ENCODE data around the gene ATL2.

The ATL2 gene

DNA sequence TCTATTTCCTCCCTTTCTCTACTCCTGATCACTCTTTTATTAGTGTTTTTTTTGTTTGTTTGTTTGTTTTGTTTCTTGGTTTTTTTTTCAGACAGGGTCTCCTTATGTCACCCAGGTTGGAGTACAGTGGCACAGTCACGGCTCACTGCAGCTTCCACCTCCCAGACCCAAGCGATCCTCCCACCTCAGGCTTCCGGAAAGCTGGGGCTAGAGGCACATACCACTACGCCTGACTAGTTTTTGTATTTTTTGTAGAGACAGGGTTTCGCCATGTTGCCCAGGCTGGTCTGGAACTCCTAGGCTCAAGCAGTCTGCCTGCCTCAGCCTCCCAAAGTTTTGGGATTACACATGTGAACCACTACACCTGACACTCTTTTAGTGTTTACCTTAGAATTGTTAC, 122.3 kb downstream of the ATL2 start:
- DNase-seq (ENCODE audit: extremely low spot score) = no peak
- CTCF ChIA-PET = no interaction called here
- POLR2A ChIA-PET = no interaction called here
- TF ChIP-seq, protein P1, sequence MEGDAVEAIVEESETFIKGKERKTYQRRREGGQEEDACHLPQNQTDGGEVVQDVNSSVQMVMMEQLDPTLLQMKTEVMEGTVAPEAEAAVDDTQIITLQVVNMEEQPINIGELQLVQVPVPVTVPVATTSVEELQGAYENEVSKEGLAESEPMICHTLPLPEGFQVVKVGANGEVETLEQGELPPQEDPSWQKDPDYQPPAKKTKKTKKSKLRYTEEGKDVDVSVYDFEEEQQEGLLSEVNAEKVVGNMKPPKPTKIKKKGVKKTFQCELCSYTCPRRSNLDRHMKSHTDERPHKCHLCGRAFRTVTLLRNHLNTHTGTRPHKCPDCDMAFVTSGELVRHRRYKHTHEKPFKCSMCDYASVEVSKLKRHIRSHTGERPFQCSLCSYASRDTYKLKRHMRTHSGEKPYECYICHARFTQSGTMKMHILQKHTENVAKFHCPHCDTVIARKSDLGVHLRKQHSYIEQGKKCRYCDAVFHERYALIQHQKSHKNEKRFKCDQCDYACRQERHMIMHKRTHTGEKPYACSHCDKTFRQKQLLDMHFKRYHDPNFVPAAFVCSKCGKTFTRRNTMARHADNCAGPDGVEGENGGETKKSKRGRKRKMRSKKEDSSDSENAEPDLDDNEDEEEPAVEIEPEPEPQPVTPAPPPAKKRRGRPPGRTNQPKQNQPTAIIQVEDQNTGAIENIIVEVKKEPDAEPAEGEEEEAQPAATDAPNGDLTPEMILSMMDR (IDR thresholded peaks at IDR 0.05; ENCODE audit: control extremely low read depth, extremely low read depth, low read depth, missing control alignments) = no peak

DNA sequence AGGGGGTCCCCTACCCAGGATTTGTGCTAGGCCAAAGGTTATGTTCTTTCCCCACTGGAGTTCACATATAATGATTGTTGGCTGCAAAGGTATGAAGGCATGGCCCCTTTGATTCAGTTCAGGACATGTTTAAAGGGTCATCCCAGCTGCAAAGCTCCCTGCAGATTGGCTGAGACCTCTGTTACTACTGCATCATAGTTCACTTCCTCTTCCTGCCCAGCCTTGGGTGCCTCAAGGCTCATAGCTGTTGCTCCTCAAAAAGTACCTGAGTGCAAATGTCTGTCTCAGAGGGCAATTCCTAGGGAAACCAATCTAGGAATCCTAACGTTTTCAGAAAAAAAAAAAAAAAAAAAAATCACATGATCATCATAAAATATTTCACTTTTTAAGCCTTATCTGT, 125.1 kb downstream of the ATL2 start:
- ChIA-PET CTCF (interaction anchor here (1.2 kb wide), 2 partner anchors 20 to 95 kb away, joined by 3 to 5 read pairs; no protein-coding TSS in a partner anchor), POLR2A (no interaction called here)

DNA sequence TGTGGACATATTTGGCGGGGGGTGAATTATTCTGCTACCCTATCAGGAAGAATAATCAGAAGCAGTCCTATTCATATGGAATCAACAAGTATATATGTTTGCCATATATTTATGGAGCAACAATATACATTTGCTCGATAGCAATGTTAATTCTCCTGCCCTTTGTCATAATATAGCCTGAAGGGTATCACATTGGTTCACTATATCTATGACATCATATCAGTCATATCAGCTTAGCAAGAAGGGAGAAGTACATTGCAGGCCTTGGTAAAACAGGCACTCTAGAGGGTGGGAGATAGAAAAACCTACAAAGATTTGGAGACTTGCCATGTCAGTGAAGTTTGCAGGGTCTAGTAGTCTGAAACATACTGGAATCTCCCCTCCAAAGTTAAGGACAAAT, 128.4 kb downstream of the ATL2 start:
- POLR2A ChIA-PET = no interaction called here
- TF ChIP-seq, protein P1 (IDR thresholded peaks at IDR 0.05; ENCODE audit: control extremely low read depth, extremely low read depth, low read depth, missing control alignments) = no peak
- CTCF ChIA-PET = interaction anchor here (1.1 to 1.4 kb wide), 4 partner anchors 23 to 135 kb away, joined by 3 read pairs; no protein-coding TSS in a partner anchor
- DNase-seq (ENCODE audit: extremely low spot score) = no peak

More for the DNA sequence above, 125.1 kb downstream of the ATL2 start:
- DNase-seq (ENCODE audit: extremely low spot score) = no peak
- TF ChIP-seq, protein P1 (IDR thresholded peaks at IDR 0.05; ENCODE audit: control extremely low read depth, extremely low read depth, low read depth, missing control alignments) = no peak

DNA sequence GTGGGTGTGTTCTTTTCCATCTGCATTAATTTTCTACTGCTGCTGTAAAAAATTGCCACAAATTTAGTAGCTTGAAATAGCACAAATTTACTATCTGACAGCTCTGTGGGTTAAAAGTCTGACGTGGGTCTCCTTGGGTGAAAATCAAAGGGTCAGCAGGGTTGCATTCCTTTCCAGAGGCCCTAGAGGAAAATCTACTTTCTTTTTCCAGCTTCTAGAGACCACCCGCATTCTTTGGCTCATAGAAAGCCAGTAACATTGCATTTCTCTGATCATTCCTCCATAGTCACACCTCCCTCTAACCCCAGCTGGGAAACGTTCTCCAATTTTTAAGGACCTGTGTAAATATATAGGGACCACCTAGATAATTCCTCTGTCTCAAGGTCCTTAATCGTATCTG, 128.8 kb downstream of the ATL2 start:
- POLR2A ChIA-PET = no interaction called here
- DNase-seq (ENCODE audit: extremely low spot score) = no peak
- TF ChIP-seq, protein P1 (IDR thresholded peaks at IDR 0.05; ENCODE audit: control extremely low read depth, extremely low read depth, low read depth, missing control alignments) = no peak
- CTCF ChIA-PET = interaction anchor here (1.2 to 1.4 kb wide), 3 partner anchors 23 to 134 kb away, joined by 3 read pairs; no protein-coding TSS in a partner anchor

DNA sequence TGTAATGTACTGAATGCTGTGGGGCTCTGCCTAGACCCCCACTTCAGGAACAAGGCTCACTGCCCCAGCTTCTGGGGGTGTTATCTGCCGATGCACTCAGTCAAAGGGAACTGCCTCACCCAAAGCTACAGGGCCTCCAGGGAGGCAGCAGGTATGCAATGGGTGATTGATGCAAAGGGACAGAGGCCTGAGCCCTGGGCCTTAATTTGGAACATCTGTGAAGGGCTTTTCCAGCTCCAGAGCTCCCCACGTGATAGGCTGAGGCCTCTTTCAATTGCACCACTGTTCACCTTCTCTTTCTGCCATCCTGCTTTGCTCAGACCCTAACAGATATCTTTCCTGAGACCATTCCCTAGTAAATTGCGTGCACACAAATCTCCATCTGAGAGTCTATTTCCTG, 131.0 kb downstream of the ATL2 start:
- ChIA-PET CTCF (interaction anchor here (0.8 to 2.8 kb wide), 6 partner anchors 11 to 28 kb away, joined by 3 to 9 read pairs (median 4); no protein-coding TSS in a partner anchor), POLR2A (no interaction called here)
- TF ChIP-seq, protein P1 (IDR thresholded peaks at IDR 0.05; ENCODE audit: control extremely low read depth, extremely low read depth, low read depth, missing control alignments) = no peak
- no peak for DNase-seq (ENCODE audit: extremely low spot score)

DNA sequence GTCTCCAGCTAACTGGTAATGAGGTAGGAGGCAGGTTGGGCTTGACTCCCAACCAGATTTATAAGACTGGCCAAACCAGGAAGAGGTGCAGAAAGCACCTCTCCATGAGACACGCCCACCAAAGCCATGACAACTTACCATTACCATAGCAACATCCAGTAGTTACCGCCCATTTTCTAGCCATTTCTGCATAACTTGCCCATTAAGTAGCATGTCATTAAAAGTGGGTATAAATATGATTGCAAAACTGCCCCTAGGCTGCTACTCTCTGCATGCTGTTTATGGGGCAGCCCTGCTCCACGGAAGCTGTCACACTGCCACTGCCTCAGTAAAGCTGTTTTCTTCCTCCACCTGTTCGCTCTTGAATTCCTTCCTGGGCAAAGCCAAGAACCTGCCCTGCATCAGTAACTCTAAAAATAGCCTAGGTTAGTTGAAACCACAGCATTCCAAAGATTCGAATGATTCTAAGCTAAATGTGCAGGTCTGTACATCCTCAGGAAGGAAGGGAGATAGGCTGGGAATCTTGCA, 131.9 kb downstream of the ATL2 start:
- TF ChIP-seq, protein P1 (IDR thresholded peaks at IDR 0.05; ENCODE audit: control extremely low read depth, extremely low read depth, low read depth, missing control alignments) = no peak
- DNase-seq (ENCODE audit: extremely low spot score) = no peak
- CTCF ChIA-PET = interaction anchor here (1.4 to 2.8 kb wide), 3 partner anchors 15 to 136 kb away, joined by 3 to 9 read pairs (median 4); no protein-coding TSS in a partner anchor

More for the DNA sequence above, 131.9 kb downstream of the ATL2 start:
- POLR2A ChIA-PET = no interaction called here

All from GM10248 (cell line).